IMR-90 (cell line): ENCODE results near the gene CLEC4M. TPM values are rescaled to one million over a fixed set of nuclear protein-coding genes. Genes with fewer than 3 reads are reported as not detected.

Experiments
- ATAC-seq: fragments of 200-7000 bp; cut with Tn5 transposase; 2 replicates; pipeline ENCODE4 v1.9.1; 2020; ENCODE audit warnings: low read depth, mild to moderate bottlenecking, moderate library complexity
- BruUV-seq: library from RNA; stranded (reverse); fragments of 400-500 nt; replicated peaks from 2 replicates; lab custom pipeline; 2021; lab: Mats Ljungman, UMichigan
- CTCF ChIA-PET: fragments of 300-600 bp; formaldehyde crosslinking; extraction: SDS; loops from one replicate; lab custom pipeline; 2021; ENCODE audit warnings: antibody characterized with exemption; lab: Yijun Ruan, JAX
- POLR2A ChIA-PET: fragments of 300-600 bp; sonication (Branson Sonifier 250); formaldehyde crosslinking; loops from one replicate; lab custom pipeline; 2022; ENCODE audit warnings: antibody characterized with exemption; ENCODE audit not compliant: unreplicated experiment; lab: Charles Lee
- DNase-seq: peaks from one replicate; pipeline ENCODE4 v3.0.0; 2013
- H2AFZ ChIP-seq: replicated peaks from 2 replicates; pipeline ENCODE3; 2013; ENCODE audit warnings: low read length, mild to moderate bottlenecking; ENCODE audit not compliant: poor library complexity
- H2AK5ac ChIP-seq: 2 replicates; pipeline ENCODE4 v1.6.1; 2013; ENCODE audit warnings: low read depth, low read length, inconsistent platforms
- H2AK9ac ChIP-seq: replicated peaks from 2 replicates; pipeline ENCODE3; 2013; ENCODE audit warnings: mild to moderate bottlenecking, low read depth, low read length, moderate library complexity; ENCODE audit not compliant: poor library complexity
- H2BK120ac ChIP-seq: 2 replicates; pipeline ENCODE4 v1.6.1; 2013; ENCODE audit warnings: low read depth, low read length, inconsistent platforms
- H2BK15ac ChIP-seq: 3 replicates; pipeline ENCODE4 v1.6.1; 2013; ENCODE audit warnings: low read depth, low read length, inconsistent platforms
- H2BK20ac ChIP-seq: 2 replicates; pipeline ENCODE4 v1.6.1; 2013; ENCODE audit warnings: low read depth, mild to moderate bottlenecking, inconsistent platforms, low read length, moderate library complexity
- H2BK5ac ChIP-seq: 2 replicates; pipeline ENCODE4 v1.6.1; 2013; ENCODE audit warnings: mild to moderate bottlenecking, low read depth, low read length, inconsistent platforms; ENCODE audit not compliant: poor library complexity, severe bottlenecking
- H3K14ac ChIP-seq: replicated peaks from 2 replicates; pipeline ENCODE4 v1.6.1; 2013; ENCODE audit warnings: low read depth, low read length, inconsistent platforms
- H3K18ac ChIP-seq: 2 replicates; pipeline ENCODE4 v1.6.1; 2013; ENCODE audit warnings: low read depth, low read length, control low read depth
- H3K23ac ChIP-seq: 2 replicates; pipeline ENCODE4 v1.6.1; 2013; ENCODE audit warnings: low read depth, low read length, inconsistent platforms
- H3K27ac ChIP-seq: 2 replicates; pipeline ENCODE4 v1.5.1; 2013; ENCODE audit warnings: mild to moderate bottlenecking, control low read depth, low read length; ENCODE audit not compliant: insufficient read depth
- H3K27me3 ChIP-seq: 2 replicates; pipeline ENCODE4 v1.6.1; 2013; ENCODE audit warnings: low read length; ENCODE audit not compliant: control insufficient read depth, insufficient read depth
- H3K36me3 ChIP-seq: 2 replicates; pipeline ENCODE4 v1.6.1; 2013; ENCODE audit warnings: low read length, mixed read lengths; ENCODE audit not compliant: control insufficient read depth, insufficient read depth
- H3K4ac ChIP-seq: 2 replicates; pipeline ENCODE4 v1.6.1; 2013; ENCODE audit warnings: low read depth, low read length, inconsistent platforms
- H3K4me1 ChIP-seq: 2 replicates; pipeline ENCODE4 v1.6.1; 2013; ENCODE audit warnings: low read length, mixed read lengths; ENCODE audit not compliant: control insufficient read depth, insufficient read depth
- H3K4me2 ChIP-seq: 2 replicates; pipeline ENCODE4 v1.6.1; 2013; ENCODE audit warnings: low read depth, mild to moderate bottlenecking, control low read depth, low read length, moderate library complexity
- H3K4me3 ChIP-seq: 2 replicates; pipeline ENCODE4 v1.5.1; 2013; ENCODE audit warnings: low read depth, mild to moderate bottlenecking, control low read depth, low read length, moderate library complexity; ENCODE audit not compliant: insufficient read depth
- H3K56ac ChIP-seq: 2 replicates; pipeline ENCODE4 v1.6.1; 2013; ENCODE audit warnings: low read length, inconsistent platforms; ENCODE audit not compliant: insufficient read depth; ENCODE audit errors: extremely low read depth
- H3K79me1 ChIP-seq, 2 experiments: 2 replicates each; pipeline ENCODE4 v1.6.1; 2013; ENCODE audit warnings: low read length in 2 of 2, inconsistent platforms in 1 of 2, low read depth in 1 of 2
- H3K9ac ChIP-seq: 2 replicates; pipeline ENCODE4 v1.6.1; 2013; ENCODE audit warnings: low read depth, low read length, control low read depth
- H3K9me1 ChIP-seq: 2 replicates; pipeline ENCODE4 v1.6.1; 2013; ENCODE audit warnings: low read length, inconsistent platforms; ENCODE audit not compliant: insufficient read depth
- H3K9me3 ChIP-seq: 2 replicates; pipeline ENCODE4 v1.6.1; 2013; ENCODE audit warnings: low read length; ENCODE audit not compliant: control insufficient read depth, insufficient read depth
- H4K20me1 ChIP-seq: 2 replicates; pipeline ENCODE4 v1.6.1; 2013; ENCODE audit warnings: low read length, inconsistent platforms; ENCODE audit not compliant: insufficient read depth
- H4K5ac ChIP-seq: 2 replicates; pipeline ENCODE4 v1.6.1; 2013; ENCODE audit warnings: mild to moderate bottlenecking, low read depth, low read length, control low read depth
- H4K8ac ChIP-seq, 2 experiments: 2 replicates each; pipeline ENCODE4 v1.6.1; 2013; ENCODE audit warnings: low read depth in 2 of 2, low read length in 2 of 2, control low read depth in 1 of 2, inconsistent platforms in 1 of 2
- H4K91ac ChIP-seq: 2 replicates; pipeline ENCODE4 v1.6.1; 2013; ENCODE audit warnings: low read depth, low read length, inconsistent platforms; ENCODE audit not compliant: insufficient read depth
- BHLHE40 ChIP-seq: fragments of 150-350 bp; IDR thresholded peaks from 2 replicates; pipeline ENCODE4 v1.6.1; 2016; ENCODE audit warnings: mild to moderate bottlenecking, low read depth, low read length
- CEBPB ChIP-seq: IDR thresholded peaks from 2 replicates; pipeline ENCODE4 v1.6.1; 2012; ENCODE audit warnings: low read depth, low read length, improper control_type of control experiment
- CTCF ChIP-seq: conservative IDR thresholded peaks from 2 replicates; pipeline ENCODE4 v1.5.1; 2012; ENCODE audit warnings: mild to moderate bottlenecking, low read depth, low read length, improper control_type of control experiment
- FOS ChIP-seq: fragments of 150-350 bp; IDR thresholded peaks from 2 replicates; pipeline ENCODE4 v1.6.1; 2016; ENCODE audit warnings: low read depth, low read length
- MAFK ChIP-seq: IDR thresholded peaks from 2 replicates; pipeline ENCODE4 v1.6.1; 2012; ENCODE audit warnings: low read depth, low read length, improper control_type of control experiment
- MAZ ChIP-seq: IDR thresholded peaks from 2 replicates; pipeline ENCODE4 v1.6.1; 2012; ENCODE audit warnings: low read depth, mild to moderate bottlenecking, low read length, improper control_type of control experiment, moderate library complexity, borderline replicate concordance
- NFE2L2 ChIP-seq: fragments of 150-350 bp; IDR thresholded peaks from 2 replicates; pipeline ENCODE4 v1.6.1; 2016; ENCODE audit warnings: low read depth, mild to moderate bottlenecking, low read length
- POLR2A ChIP-seq: IDR thresholded peaks from 2 replicates; pipeline ENCODE4 v1.6.1; 2012; ENCODE audit warnings: mild to moderate bottlenecking, low read depth, low read length
- RAD21 ChIP-seq: IDR thresholded peaks from 2 replicates; pipeline ENCODE4 v1.6.1; 2012; ENCODE audit warnings: low read length, improper control_type of control experiment
- RCOR1 ChIP-seq: IDR thresholded peaks from 2 replicates; pipeline ENCODE4 v1.6.1; 2012; ENCODE audit warnings: mild to moderate bottlenecking, low read length, improper control_type of control experiment; ENCODE audit not compliant: insufficient replicate concordance
- RFX5 ChIP-seq: IDR thresholded peaks from 2 replicates; pipeline ENCODE4 v1.8.0; 2012; ENCODE audit warnings: low read depth, mild to moderate bottlenecking, low read length, moderate library complexity
- SMC3 ChIP-seq: fragments of 150-350 bp; IDR thresholded peaks from 2 replicates; pipeline ENCODE4 v1.6.1; 2016; ENCODE audit warnings: low read depth, mild to moderate bottlenecking, antibody characterized with exemption, low read length, moderate library complexity
- WGBS, 2 experiments: methylation state at CpG; one replicate each; pipeline versions ENCODE4 v1.1.5 to v1.1.7; 2013; ENCODE audit warnings: missing lambda C conversion rate in 2 of 2; ENCODE audit not compliant: insufficient read length in 1 of 2; ENCODE audit errors: extremely low coverage in 2 of 2; 5-methylcytosine and 5-hydroxymethylcytosine counted together
- dilution Hi-C: fragments of 300-500 bp; cut with HindIII; formaldehyde crosslinking; loops from one replicate; pipeline ENCODE4 v1.14.3; 2018; ENCODE audit warnings: low sequenced_read_pairs; ENCODE audit not compliant: unreplicated experiment
- in situ Hi-C: fragments of 300-500 bp; cut with MboI; formaldehyde crosslinking; loops from 3 replicates; pipeline ENCODE4 v1.14.3; 2019; ENCODE audit warnings: low sequenced_read_pairs, inconsistent platforms, mixed read lengths
- intact Hi-C: fragments of 100-400 bp; cut with micrococcal nuclease; formaldehyde crosslinking; loops from 2 replicates; pipeline ENCODE4 v1.10.0; 2022
- polyA plus RNA-seq, 3 experiments: library from polyadenylated mRNA; depleted of rRNA; stranded (reverse); fragments of >200 nt; gene quantifications; 2 replicates each; pipeline ENCODE4 v1.2.3, GENCODE V29; 2012; ENCODE audit warnings: low replicate concordance in 1 of 3
- total RNA-seq: library from RNA; depleted of rRNA; stranded (reverse); fragments of >200 nt; gene quantifications from 2 replicates; pipeline ENCODE4 v1.2.3, GENCODE V29; 2012
- TF ChIP-seq, protein P1 (sequence below): fragments of 150-350 bp; IDR thresholded peaks from 2 replicates; pipeline ENCODE4 v1.6.1; 2016; ENCODE audit warnings: low read depth, mild to moderate bottlenecking, low read length, moderate library complexity, borderline replicate concordance

The CLEC4M gene
- total and polyA plus RNA-seq, 2 of the 4 experiments (the other 2 are of a cell fraction), result not detected

DNA sequence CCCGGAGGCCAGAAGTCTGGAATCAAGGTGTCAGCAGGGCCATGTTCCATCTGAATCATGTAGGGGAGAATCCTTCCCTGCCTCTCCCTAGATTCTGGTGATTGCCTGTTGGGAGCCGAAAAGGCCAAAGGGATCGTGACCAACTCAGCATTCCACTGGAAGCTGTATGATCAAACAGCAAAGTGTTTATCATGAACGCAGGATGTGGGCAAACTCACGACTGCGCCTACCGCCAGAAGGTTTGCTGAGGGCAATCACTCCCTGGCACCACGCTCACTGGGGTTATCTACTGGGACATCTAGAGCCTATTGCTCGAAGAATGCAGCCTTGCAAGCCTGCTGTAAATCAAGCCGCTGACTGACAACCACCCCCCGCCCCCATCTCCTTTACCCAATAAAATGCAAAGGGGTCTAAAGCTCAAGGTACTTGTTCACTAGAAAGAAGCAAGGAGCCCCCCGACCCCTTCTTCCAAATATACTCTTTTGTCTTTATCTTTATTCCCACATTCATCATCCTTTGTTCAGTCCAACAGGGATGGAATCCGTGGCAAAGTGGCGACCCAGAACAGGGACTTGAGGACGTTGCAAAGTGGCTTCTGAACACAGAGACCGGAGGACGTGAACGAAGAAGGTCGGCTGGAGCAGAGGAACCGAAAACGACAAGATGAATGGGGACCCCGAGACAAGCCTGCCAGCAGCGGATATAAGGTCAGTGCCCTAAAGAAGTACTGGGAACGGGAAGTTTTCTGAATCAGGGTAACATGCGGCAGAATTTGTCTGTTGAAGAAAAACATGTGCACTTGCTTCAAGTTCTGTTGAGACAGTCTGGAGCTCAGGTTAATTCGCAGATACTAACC, 16.8 kb downstream of the CLEC4M start (continued):
- TF ChIP-seq MAZ, result no peak

GRCh38 chr19:7781157-7781556, 18.1 kb downstream of the CLEC4M start:
- Histone ChIP-seq H2AK5ac (no peak overlapping the region), H3K14ac (no peak overlapping the region), H4K20me1 (no peaks in the 10 kb centered on the region), H3K36me3 (no peaks in the 10 kb centered on the region), H2AFZ (no peak overlapping the region), H3K4me1 (no peaks in the 10 kb centered on the region), H2AK9ac (no peak overlapping the region), H3K9ac (no peak overlapping the region), H3K56ac (no peak overlapping the region), H3K23ac (no peak overlapping the region), H4K91ac (no peak overlapping the region), H4K5ac (no peak overlapping the region), H3K4ac (no peak overlapping the region), H3K18ac (no peak overlapping the region), H2BK15ac (no peak overlapping the region), H3K27me3 (peaks cover 30% of the 10 kb centered on the region), H2BK120ac (no peak overlapping the region), H2BK20ac (no peak overlapping the region), H3K9me1 (no peaks in the 10 kb centered on the region; the same call in 1 of the 2 replicates), H3K4me3 (no peak overlapping the region), H3K4me2 (no peak overlapping the region), H2BK5ac (no peak overlapping the region), H4K8ac (no peak overlapping the region), H3K79me1 (no peaks in the 10 kb centered on the region), H3K9me3 (no peaks in the 10 kb centered on the region), H3K27ac (no peak overlapping the region)
- in situ Hi-C loops, result no loop called here
- DNase-seq (no peak), ATAC-seq (no peak)
- dilution Hi-C loops, result no loop called here
- CTCF ChIA-PET, result no interaction called here
- no TSS peak for BruUV-seq
- POLR2A ChIA-PET, result no interaction called here
- intact Hi-C loops, result no loop called here
- WGBS, 2 experiments, result 47% methylated on average over 3 of the region's 12 CpGs; no CpG with 5 or more reads in 1 of the 2 experiments
- no peak for TF ChIP-seq NFE2L2
- TF ChIP-seq RAD21, result no peak
- TF ChIP-seq POLR2A, result no peak
- no peak for TF ChIP-seq CTCF
- TF ChIP-seq CEBPB, result no peak
- no peak for TF ChIP-seq MAFK
- TF ChIP-seq RFX5, result no peak
- TF ChIP-seq, protein P1, sequence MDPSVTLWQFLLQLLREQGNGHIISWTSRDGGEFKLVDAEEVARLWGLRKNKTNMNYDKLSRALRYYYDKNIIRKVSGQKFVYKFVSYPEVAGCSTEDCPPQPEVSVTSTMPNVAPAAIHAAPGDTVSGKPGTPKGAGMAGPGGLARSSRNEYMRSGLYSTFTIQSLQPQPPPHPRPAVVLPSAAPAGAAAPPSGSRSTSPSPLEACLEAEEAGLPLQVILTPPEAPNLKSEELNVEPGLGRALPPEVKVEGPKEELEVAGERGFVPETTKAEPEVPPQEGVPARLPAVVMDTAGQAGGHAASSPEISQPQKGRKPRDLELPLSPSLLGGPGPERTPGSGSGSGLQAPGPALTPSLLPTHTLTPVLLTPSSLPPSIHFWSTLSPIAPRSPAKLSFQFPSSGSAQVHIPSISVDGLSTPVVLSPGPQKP, result no peak
- no peak for TF ChIP-seq RCOR1
- TF ChIP-seq BHLHE40, result no peak
- no peak for TF ChIP-seq SMC3
- no peak for TF ChIP-seq FOS
